Fibroblast of the aortic adventitia (primary cell): ENCODE measurements around the gene MAPRE2. TPM values are rescaled to one million over a fixed set of nuclear protein-coding genes. Genes with fewer than 3 reads are reported as not detected.

ENCODE experiments used
- DNase-seq: peaks from one replicate; pipeline ENCODE4 v3.0.0-alpha.2; 2010; ENCODE audit warnings: low read depth
- H3K4me3 ChIP-seq: 2 replicates; pipeline ENCODE4 v1.5.1; 2011; ENCODE audit warnings: low read depth, mild to moderate bottlenecking, control low read depth, low read length, moderate library complexity
- CTCF ChIP-seq: IDR thresholded peaks from 2 replicates; pipeline ENCODE4 v1.5.1; 2011; ENCODE audit warnings: mild to moderate bottlenecking, low read length, control low read depth, inconsistent platforms; ENCODE audit not compliant: insufficient read depth
- total RNA-seq: library from RNA; depleted of rRNA; stranded (reverse); fragments of >200 nt; gene quantifications from 2 replicates; pipeline ENCODE4 v1.2.3, GENCODE V29; 2012; ENCODE audit warnings: low replicate concordance

The MAPRE2 gene
- total RNA-seq, 1 donor: 44.7 TPM

DNA sequence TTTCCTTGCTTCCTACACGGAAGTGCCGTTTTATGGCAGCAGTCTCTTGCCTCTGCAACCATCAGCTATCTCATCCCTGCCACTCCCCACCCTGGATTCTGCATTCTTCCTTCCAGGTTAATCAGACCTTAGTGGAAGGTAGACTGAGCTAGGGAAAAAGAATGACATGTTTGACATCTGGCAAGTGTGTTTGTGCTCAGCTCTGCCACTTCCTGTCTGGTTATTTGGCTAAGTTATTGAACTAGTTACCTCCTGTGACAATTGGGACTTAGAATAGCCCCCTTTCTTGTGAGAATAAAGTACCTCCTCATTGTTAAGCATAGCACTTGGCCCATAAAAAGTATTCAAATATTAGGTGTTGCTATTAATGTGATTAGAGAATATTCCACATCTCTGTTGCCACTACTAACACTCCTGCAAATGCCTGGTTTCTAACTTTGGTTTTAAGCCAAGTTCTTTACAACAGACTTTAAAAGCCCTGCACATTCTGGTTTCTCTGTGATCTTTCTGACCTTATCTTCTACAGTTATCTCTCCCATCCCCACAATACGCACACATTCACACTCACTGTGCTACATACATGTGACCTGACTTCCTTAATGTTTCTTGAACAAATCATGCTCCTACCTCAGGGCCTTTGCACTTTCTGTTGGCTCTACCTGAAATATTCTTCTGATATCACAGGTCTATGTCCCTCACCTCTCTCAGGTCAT is 10.8 kb upstream of the MAPRE2 start:
- peak; percentile 6 for TF ChIP-seq CTCF
- no peak for DNase-seq
- H3K4me3 ChIP-seq: no peak overlapping the region

DNA sequence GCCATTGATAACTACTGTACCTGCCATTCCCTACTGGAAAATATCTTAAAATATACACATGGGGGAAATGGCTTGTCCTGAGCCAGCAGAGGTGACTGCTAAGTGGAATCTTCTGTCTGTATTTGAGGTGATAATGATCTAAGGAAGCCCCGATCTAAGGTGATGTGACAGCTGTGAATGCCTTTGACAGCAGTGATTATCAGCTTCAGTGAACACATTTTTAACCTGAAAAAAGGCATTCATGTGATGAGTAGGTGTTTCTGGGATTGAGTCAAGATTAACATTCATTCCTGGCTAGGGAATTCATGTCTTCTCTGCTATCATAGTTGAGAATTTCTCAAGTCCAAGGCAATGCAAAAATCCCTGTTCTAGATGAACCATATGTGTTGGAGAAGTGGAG is 9.1 kb upstream of the MAPRE2 start:
- no peak for TF ChIP-seq CTCF
- H3K4me3 ChIP-seq: no peak overlapping the region
- no peak for DNase-seq

- DNase-seq: no peak
- TF ChIP-seq CTCF: no peak
- no peak overlapping the region for H3K4me3 ChIP-seq
Observed at GRCh38 chr18:35038029-35038428, 3.2 kb upstream of the MAPRE2 start.

DNA sequence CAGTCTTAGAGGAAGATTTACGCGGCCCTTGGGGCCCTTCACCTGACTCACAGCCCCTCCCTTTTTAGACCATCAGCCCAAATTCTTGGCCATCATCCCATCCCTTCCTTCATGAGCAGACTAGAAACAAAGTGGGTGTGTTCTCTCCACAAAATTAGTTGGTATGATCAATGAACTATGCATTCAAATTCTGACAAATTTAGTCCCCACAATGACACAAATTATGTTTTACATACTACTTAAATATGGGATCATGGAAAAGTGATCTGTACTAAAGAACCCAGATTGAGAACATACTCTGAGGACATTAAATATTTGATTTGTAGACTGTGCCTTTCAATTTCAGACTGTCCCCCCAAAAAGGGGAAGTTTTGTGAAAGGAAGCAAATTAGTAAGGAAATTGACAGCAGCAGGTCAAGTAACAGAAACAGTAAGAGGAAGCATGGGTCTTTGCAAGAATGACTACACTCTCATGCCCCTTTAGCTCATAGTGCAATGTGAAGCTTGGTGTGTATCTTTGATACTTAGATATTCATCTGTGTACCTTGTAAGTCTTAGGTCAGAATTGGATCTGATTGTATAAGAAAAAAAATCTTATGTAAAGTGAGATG is 2.2 kb upstream of the MAPRE2 start:
- TF ChIP-seq CTCF: no peak
- no peak overlapping the region for H3K4me3 ChIP-seq
- DNase-seq: no peak

- H3K4me3 ChIP-seq: no peak overlapping the region
- no peak for TF ChIP-seq CTCF
- DNase-seq: no peak
Observed at GRCh38 chr18:35040638-35040987, 600 bp upstream of the MAPRE2 start.

GRCh38 chr18:35041815-35042387 is 688 bp downstream of the MAPRE2 start:
- peak overlapping the region; percentile 97 for H3K4me3 ChIP-seq
- no peak for TF ChIP-seq CTCF
- DNase-seq: no peak
